Measurements from ENCODE around the gene RHOBTB3. TPM values are rescaled to one million over a fixed set of nuclear protein-coding genes. Genes with fewer than 3 reads are reported as not detected.
A peak's percentile ranks its signal among the peaks of the same experiment; 100 is the strongest.

Gene RHOBTB3
- total and polyA plus RNA-seq, 12 donors = 15.0 to 124 (median 90.4) TPM

DNA sequence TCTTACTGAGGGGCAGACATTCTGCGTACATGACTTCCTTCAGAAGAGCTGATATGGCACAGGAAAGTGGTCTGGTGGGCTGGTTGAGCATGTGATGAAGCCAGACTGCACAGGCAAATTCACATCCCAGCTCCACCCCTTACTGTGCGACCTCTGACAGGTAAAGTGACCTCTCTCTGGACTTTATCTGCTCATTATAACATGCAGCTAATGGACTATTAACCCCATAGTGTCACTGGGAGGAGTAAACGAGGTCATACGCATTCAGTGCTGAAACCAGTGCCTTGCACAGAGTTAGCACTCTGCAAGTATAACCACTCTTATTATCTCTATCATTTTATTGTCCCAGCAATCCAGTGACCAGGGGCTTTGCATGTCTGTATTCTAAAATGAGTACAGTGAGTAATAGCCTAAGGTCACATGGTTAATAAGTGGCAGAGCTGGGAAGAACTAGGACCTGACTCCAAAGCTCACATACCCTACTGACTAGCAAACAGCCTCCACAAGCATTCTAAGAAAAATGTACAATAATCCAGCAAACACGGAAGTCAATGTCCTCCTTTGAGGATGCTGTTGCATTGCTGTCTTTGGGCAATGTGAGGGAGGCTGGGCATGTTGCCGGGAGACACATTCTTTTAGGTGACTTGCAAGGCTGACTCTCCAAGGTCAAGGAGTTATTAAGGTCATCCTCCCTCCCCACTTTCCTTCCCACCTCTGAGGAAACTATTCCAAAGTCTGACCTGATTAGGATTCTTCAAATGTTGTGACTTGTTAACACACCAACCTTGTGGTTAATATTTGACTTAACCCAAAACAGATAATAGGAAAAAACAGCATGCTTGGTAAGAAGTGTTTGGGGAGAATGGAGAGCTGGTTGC, 72.4 kb downstream of the RHOBTB3 start:
- DNase-seq = no peak
- intact Hi-C loops (cut with DNase I) = loop anchor here in 1 of 10 donors (5.0 kb wide), 1 partner anchor 34 kb away; no protein-coding TSS in a partner anchor
- peak overlapping the region; percentile 43 to 87 (median 72) for H3K27ac ChIP-seq
- H3K27me3 ChIP-seq = no peaks in the 10 kb centered on the region
- H3K36me3 ChIP-seq = peaks cover 0 to 6% (median 0%) of the 10 kb centered on the region in 9 donors
- WGBS, 2 donors = 46 to 59% methylated on average over 6 of the region's 6 CpGs
- peaks cover 4 to 50% (median 29%) of the 10 kb centered on the region in 9 donors for H3K4me1 ChIP-seq
- H3K4me3 ChIP-seq = no peak overlapping the region
- H3K9me3 ChIP-seq = peaks cover 0 to 12% (median 0%) of the 10 kb centered on the region in 11 donors
- peak; percentile 54 to 93 (median 81) for ATAC-seq
- TF ChIP-seq, protein P1, sequence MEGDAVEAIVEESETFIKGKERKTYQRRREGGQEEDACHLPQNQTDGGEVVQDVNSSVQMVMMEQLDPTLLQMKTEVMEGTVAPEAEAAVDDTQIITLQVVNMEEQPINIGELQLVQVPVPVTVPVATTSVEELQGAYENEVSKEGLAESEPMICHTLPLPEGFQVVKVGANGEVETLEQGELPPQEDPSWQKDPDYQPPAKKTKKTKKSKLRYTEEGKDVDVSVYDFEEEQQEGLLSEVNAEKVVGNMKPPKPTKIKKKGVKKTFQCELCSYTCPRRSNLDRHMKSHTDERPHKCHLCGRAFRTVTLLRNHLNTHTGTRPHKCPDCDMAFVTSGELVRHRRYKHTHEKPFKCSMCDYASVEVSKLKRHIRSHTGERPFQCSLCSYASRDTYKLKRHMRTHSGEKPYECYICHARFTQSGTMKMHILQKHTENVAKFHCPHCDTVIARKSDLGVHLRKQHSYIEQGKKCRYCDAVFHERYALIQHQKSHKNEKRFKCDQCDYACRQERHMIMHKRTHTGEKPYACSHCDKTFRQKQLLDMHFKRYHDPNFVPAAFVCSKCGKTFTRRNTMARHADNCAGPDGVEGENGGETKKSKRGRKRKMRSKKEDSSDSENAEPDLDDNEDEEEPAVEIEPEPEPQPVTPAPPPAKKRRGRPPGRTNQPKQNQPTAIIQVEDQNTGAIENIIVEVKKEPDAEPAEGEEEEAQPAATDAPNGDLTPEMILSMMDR (IDR thresholded peaks at IDR 0.05) = no peak

DNA sequence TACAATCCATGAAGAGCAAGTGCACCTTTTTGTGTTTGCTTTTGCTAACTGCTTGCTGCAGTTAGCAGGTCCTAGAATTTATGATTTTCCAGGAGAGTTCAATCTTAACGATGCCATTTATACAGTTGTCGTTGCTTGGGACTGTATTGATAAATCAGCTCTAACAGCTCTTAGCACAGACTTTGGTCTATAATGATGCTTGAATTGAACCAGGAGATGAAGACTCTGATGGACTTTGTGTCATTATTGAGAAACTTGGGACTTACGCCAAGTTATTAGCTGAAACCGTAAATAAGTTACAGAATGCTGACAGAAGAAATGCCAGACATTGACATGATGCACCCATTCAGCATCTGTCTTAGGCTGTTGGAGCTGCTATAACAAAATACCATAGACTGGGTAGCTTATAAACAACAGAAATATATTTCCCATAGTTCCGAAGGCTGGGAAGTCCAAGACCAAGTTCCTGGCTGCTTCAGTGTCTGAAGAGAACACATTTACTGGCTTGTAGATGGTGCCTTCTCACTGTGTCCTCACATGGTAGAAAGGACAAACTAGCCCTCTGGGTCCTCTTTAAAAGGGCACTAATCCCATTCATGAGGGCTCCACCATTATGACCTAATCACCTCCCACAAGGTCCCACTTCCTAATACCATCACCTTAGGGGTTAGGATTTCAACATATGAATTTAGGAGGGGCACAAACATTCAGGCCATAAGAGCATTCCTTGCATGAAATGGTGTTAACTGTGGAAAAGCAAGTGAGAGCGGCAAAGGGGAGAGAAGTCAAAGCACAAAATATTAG, 73.8 kb downstream of the RHOBTB3 start:
- Histone ChIP-seq H3K27me3 (no peaks in the 10 kb centered on the region), H3K36me3 (peaks cover 0 to 6% (median 0%) of the 10 kb centered on the region in 9 donors), H3K4me1 (peaks cover 5 to 64% (median 41%) of the 10 kb centered on the region in 9 donors), H3K4me3 (no peak overlapping the region), H3K27ac (peak overlapping the region in 1 of 10 donors; percentile 85), H3K9me3 (peaks cover 0 to 12% (median 0%) of the 10 kb centered on the region in 11 donors)
- TF ChIP-seq, protein P1 (IDR thresholded peaks at IDR 0.05) = no peak
- intact Hi-C loops (cut with DNase I) = loop anchor here in 1 of 10 donors (5.0 kb wide), 1 partner anchor 32 kb away; no protein-coding TSS in a partner anchor
- 89 to 96% methylated on average over 6 of the region's 6 CpGs for WGBS, 2 donors
- ATAC-seq = no peak
- no peak for DNase-seq

DNA sequence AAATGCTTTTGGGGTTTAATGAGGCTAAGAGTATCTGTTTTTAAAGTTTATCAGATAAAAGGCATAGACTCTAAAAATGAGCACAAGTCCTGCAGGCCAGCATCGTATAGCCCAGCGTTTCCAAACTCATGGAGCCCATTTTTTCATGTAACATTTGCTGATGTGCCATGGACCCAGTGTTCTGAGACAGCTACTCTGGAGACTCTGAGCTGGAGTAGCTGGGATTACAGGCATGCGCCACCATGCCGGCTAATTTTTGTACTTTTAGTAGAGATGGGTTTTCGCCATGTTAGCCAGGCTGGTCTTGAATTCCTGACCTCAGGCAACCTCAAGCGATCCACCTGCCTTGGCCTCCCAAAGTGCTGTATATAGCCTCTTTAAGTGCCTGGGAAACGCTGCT, 75.6 kb downstream of the RHOBTB3 start:
- Histone ChIP-seq H3K4me1 (peaks cover 5 to 73% (median 46%) of the 10 kb centered on the region in 9 donors), H3K36me3 (peaks cover 0 to 6% (median 0%) of the 10 kb centered on the region in 9 donors), H3K9me3 (peaks cover 0 to 12% (median 0%) of the 10 kb centered on the region in 11 donors), H3K27me3 (no peaks in the 10 kb centered on the region), H3K27ac (peak overlapping the region in 4 of 10 donors; percentile 85 to 89 (median 86)), H3K4me3 (no peak overlapping the region)
- intact Hi-C loops (cut with DNase I) = loop anchor here in 1 of 10 donors (2.0 kb wide), 1 partner anchor 16 kb away; no protein-coding TSS in a partner anchor
- no peak for ATAC-seq
- TF ChIP-seq, protein P1 (IDR thresholded peaks at IDR 0.05) = no peak
- no peak for DNase-seq
- 83 to 87% methylated on average over 7 of the region's 7 CpGs for WGBS, 2 donors
